Endometrial microvascular endothelial cells (primary cell): ENCODE data around the gene ADGRE2. TPM values are rescaled to one million over a fixed set of nuclear protein-coding genes. Genes with fewer than 3 reads are reported as not detected.
"Not testable (repeated sequence)": the region's sequence is repeated elsewhere in the genome, so short reads cannot be mapped to it uniquely, and the experiment has no call there.

ENCODE experiments used
- in situ Hi-C: cut with HindIII; loops from 2 replicates; pipeline ENCODE4 v1.10.0; 2017; ENCODE audit warnings: low sequenced_read_pairs, low pct_unique_long_range_greater_than_20kb; ENCODE audit errors: inconsistent ontology term
- total RNA-seq: library from RNA; depleted of rRNA; stranded (reverse); fragments of >200 nt; gene quantifications from one replicate; pipeline ENCODE4 v1.2.3, GENCODE V29; 2015; ENCODE audit errors: inconsistent ontology term

ADGRE2 gene
- not detected for total RNA-seq

- in situ Hi-C loops: not testable (repeated sequence)
Measured at GRCh38 chr19:14778110-14778845, at the start of gene ADGRE2. Gene ADGRE2, minus strand, starts transcription at chr19:14778560. Its CDS starts 1,804 bp downstream, at chr19:14776756.

GRCh38 chr19:14826006-14826405 lies 47.6 kb upstream of the ADGRE2 start:
- in situ Hi-C loops: no loop called here

- in situ Hi-C loops: no loop called here
Measured at GRCh38 chr19:14821937-14822336, 43.6 kb upstream of the ADGRE2 start.

GRCh38 chr19:14818588-14818987 lies 40.2 kb upstream of the ADGRE2 start:
- in situ Hi-C loops: no loop called here

GRCh38 chr19:14817052-14817451 lies 38.7 kb upstream of the ADGRE2 start:
- in situ Hi-C loops: no loop called here

GRCh38 chr19:14814982-14815652 lies 36.8 kb upstream of the ADGRE2 start:
- in situ Hi-C loops: no loop called here

- in situ Hi-C loops: no loop called here
Measured at GRCh38 chr19:14809272-14810057, 31.1 kb upstream of the ADGRE2 start.

GRCh38 chr19:14804765-14805164 lies 26.4 kb upstream of the ADGRE2 start:
- in situ Hi-C loops: no loop called here

- in situ Hi-C loops: no loop called here
Measured at GRCh38 chr19:14798760-14799159, 20.4 kb upstream of the ADGRE2 start.

- in situ Hi-C loops: no loop called here
Measured at GRCh38 chr19:14796021-14796420, 17.7 kb upstream of the ADGRE2 start.

GRCh38 chr19:14795078-14795721 lies 16.8 kb upstream of the ADGRE2 start:
- in situ Hi-C loops: no loop called here

GRCh38 chr19:14792250-14792649 lies 13.9 kb upstream of the ADGRE2 start:
- in situ Hi-C loops: not testable (repeated sequence)

GRCh38 chr19:14786421-14786851 lies 8.1 kb upstream of the ADGRE2 start:
- in situ Hi-C loops: no loop called here

- in situ Hi-C loops: not testable (repeated sequence)
Measured at GRCh38 chr19:14785102-14785793, 6.9 kb upstream of the ADGRE2 start.

- in situ Hi-C loops: not testable (repeated sequence)
Measured at GRCh38 chr19:14784730-14785101, 6.4 kb upstream of the ADGRE2 start.

- in situ Hi-C loops: not testable (repeated sequence)
Measured at GRCh38 chr19:14783410-14783998, 5.1 kb upstream of the ADGRE2 start.

GRCh38 chr19:14782626-14783409 lies 4.5 kb upstream of the ADGRE2 start:
- in situ Hi-C loops: no loop called here
